HEK293T (cell line): Measurements from ENCODE around the gene TAF4B.

Experiments
- CTCF ChIA-PET: fragments of 350-600 bp; formaldehyde crosslinking; extraction: SDS; loops from one replicate; lab custom pipeline; 2021; ENCODE audit warnings: antibody characterized with exemption, inconsistent platforms; lab: Yijun Ruan, JAX
- POLR2A ChIA-PET: fragments of 350-600 bp; formaldehyde crosslinking; extraction: SDS; loops from one replicate; lab custom pipeline; 2020; ENCODE audit warnings: antibody characterized with exemption, inconsistent platforms; lab: Yijun Ruan, JAX
- DNase-seq: peaks from one replicate; pipeline ENCODE4 v3.0.0; 2012; ENCODE audit warnings: mixed read lengths; ENCODE audit errors: extremely low spot score
- ARNT ChIP-seq: fragments of 450-650 bp; IDR thresholded peaks from 2 replicates; pipeline ENCODE4 v1.6.1; 2017; ENCODE audit warnings: mild to moderate bottlenecking
- BHLHE40 ChIP-seq: fragments of 450-650 bp; IDR thresholded peaks from 2 replicates; pipeline ENCODE4 v1.6.1; 2016; ENCODE audit warnings: mild to moderate bottlenecking, moderate library complexity, borderline replicate concordance
- CTBP1 ChIP-seq: fragments of 450-650 bp; IDR thresholded peaks from 2 replicates; pipeline ENCODE4 v1.6.1; 2016; ENCODE audit warnings: borderline replicate concordance
- ELF4 ChIP-seq: fragments of 450-650 bp; IDR thresholded peaks from 2 replicates; pipeline ENCODE4 v1.6.1; 2017; ENCODE audit warnings: antibody characterized with exemption
- FOXA1 ChIP-seq: fragments of 450-650 bp; IDR thresholded peaks from 2 replicates; pipeline ENCODE4 v1.6.1; 2016; ENCODE audit warnings: mild to moderate bottlenecking
- FOXK2 ChIP-seq: fragments of 450-650 bp; IDR thresholded peaks from 2 replicates; pipeline ENCODE4 v1.6.1; 2016; ENCODE audit warnings: mild to moderate bottlenecking
- FOXM1 ChIP-seq: fragments of 450-650 bp; IDR thresholded peaks from 2 replicates; pipeline ENCODE4 v1.6.1; 2017; ENCODE audit warnings: mild to moderate bottlenecking, borderline replicate concordance
- HDGF ChIP-seq: fragments of 450-650 bp; IDR thresholded peaks from 2 replicates; pipeline ENCODE4 v1.6.1; 2017; ENCODE audit warnings: antibody characterized with exemption, borderline replicate concordance
- L3MBTL2 ChIP-seq: fragments of 450-650 bp; conservative IDR thresholded peaks from 2 replicates; pipeline ENCODE4 v1.6.1; 2016; ENCODE audit warnings: mild to moderate bottlenecking
- LEF1 ChIP-seq: fragments of 450-650 bp; IDR thresholded peaks from 2 replicates; pipeline ENCODE4 v1.6.1; 2017; ENCODE audit warnings: mild to moderate bottlenecking, borderline replicate concordance
- NFRKB ChIP-seq: fragments of 450-650 bp; IDR thresholded peaks from 2 replicates; pipeline ENCODE4 v1.6.1; 2016; ENCODE audit warnings: mild to moderate bottlenecking, moderate library complexity
- SP1 ChIP-seq: fragments of 450-650 bp; IDR thresholded peaks from 2 replicates; pipeline ENCODE4 v1.6.1; 2017
- SUZ12 ChIP-seq: fragments of 450-650 bp; IDR thresholded peaks from 2 replicates; pipeline ENCODE4 v1.6.1; 2016; ENCODE audit warnings: mild to moderate bottlenecking
- TARDBP ChIP-seq: fragments of 450-650 bp; IDR thresholded peaks from 2 replicates; pipeline ENCODE4 v1.6.1; 2016
- ZNF384 ChIP-seq: fragments of 450-650 bp; IDR thresholded peaks from 2 replicates; pipeline ENCODE4 v1.6.1; 2016
- TF ChIP-seq, protein P1 (sequence below): fragments of 450-650 bp; IDR thresholded peaks from 2 replicates; pipeline ENCODE4 v1.6.1; 2016

TAF4B gene

DNA sequence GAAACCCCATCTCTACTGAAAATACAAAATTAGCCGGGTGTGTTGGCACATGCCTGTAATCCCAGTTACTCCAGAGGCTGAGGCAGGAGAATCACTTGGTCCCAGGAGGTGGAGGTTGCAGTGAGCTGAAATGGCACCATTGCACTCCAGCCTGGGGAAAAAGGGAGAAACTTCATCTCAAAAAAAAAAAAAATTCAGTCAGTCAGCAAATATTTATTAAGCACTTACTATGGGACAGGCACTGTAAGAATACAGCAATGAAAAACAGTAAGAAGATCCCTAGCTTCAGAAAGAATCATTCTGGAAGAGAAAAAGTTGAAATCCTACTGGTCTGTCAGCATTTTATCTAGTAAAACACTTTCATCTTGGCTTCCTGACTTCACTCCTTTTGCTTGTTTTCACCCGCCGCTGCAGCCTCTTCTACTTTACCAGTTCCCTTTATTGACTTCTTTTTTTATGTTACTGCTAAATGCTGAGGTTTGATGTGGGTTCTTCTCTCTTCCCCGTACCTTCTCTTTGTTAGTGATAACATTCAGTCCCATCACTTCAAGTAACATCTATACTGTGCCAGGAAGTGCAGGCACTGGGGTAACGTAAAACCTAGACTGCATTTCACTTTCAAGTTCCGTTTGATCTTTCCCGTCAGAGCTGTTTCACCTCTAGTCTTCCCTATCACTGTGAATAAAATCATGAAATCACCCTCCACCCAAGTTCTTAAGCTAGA, 10.8 kb upstream of the TAF4B start:
- no peak for TF ChIP-seq FOXM1
- TF ChIP-seq HDGF = no peak
- no peak for TF ChIP-seq ARNT
- no peak for TF ChIP-seq ZNF384
- TF ChIP-seq NFRKB = no peak
- no peak for TF ChIP-seq SUZ12
- no peak for TF ChIP-seq FOXA1
- no peak for TF ChIP-seq CTBP1
- TF ChIP-seq BHLHE40 = no peak
- TF ChIP-seq FOXK2 = no peak
- TF ChIP-seq ELF4 = no peak
- TF ChIP-seq, protein P1, sequence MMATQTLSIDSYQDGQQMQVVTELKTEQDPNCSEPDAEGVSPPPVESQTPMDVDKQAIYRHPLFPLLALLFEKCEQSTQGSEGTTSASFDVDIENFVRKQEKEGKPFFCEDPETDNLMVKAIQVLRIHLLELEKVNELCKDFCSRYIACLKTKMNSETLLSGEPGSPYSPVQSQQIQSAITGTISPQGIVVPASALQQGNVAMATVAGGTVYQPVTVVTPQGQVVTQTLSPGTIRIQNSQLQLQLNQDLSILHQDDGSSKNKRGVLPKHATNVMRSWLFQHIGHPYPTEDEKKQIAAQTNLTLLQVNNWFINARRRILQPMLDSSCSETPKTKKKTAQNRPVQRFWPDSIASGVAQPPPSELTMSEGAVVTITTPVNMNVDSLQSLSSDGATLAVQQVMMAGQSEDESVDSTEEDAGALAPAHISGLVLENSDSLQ = no peak
- TF ChIP-seq TARDBP = no peak
- no peak for TF ChIP-seq L3MBTL2
- no peak for TF ChIP-seq LEF1
- TF ChIP-seq SP1 = no peak
- POLR2A ChIA-PET = no interaction called here
- no peak for DNase-seq
- CTCF ChIA-PET = no interaction called here

DNA sequence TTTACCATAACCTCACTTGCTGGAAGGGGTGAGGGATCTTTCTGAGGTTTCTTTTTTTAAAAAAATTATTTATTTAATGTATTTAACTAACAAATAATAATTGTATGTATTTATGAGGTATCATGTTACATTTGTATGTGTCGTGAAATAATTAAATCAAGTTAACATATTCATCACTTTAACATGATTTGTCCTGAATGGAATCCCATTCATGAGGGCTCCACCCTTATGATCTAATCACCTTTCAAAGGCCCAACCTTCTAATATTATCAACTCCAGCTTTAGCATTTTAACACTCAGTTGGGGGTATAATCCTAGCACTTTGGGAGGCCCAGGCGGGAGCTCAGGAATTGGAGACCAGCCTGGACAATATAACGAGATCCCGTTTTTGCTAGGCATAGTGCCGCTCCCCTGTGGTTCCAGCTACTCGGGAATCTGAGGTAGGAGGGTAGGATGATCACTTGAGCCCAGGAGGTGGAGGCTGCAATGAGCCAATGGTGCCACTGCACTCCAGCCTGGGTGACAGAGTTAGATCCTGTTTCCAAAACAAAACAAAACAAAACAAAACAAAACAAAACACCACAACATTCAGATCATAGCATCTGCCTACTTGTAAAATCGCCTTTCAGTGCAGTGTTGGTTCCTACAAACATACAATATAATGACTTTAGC, 1.1 kb upstream of the TAF4B start:
- ChIA-PET POLR2A (interaction anchor here (1.1 to 1.2 kb wide), 2 partner anchors 10 to 1666 kb away, joined by 3 to 4 read pairs; no protein-coding TSS in a partner anchor), CTCF (interaction anchor here (0.6 kb wide), 1 partner anchor 248 kb away, joined by 3 read pairs; no protein-coding TSS in a partner anchor)
- DNase-seq = no peak
- TF ChIP-seq L3MBTL2 (no peak), BHLHE40 (no peak), FOXA1 (no peak), FOXM1 (no peak), SP1 (no peak), NFRKB (no peak), CTBP1 (no peak), TARDBP (no peak)

DNA sequence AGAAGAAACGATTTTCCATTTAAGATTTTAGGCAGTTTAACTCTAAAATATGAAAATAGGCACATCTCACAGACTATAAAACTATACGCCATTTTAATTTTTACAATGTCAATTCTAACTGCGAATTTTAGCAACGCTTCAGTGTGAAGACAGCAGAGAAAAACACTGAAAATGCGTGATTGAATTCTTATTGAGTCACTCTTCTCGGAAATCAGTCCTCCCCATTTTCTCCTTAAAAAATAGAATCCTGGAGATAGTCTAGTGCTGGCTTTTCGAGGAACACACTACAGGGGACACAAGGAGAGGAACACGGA, 373 bp upstream of the TAF4B start:
- ChIA-PET POLR2A (interaction anchor here (0.9 to 1.6 kb wide), 8 partner anchors 8 to 81 kb away, joined by 3 to 8 read pairs (median 4); no protein-coding TSS in a partner anchor), CTCF (no interaction called here)
- TF ChIP-seq TARDBP (no peak), BHLHE40 (no peak)
- DNase-seq = no peak

DNA sequence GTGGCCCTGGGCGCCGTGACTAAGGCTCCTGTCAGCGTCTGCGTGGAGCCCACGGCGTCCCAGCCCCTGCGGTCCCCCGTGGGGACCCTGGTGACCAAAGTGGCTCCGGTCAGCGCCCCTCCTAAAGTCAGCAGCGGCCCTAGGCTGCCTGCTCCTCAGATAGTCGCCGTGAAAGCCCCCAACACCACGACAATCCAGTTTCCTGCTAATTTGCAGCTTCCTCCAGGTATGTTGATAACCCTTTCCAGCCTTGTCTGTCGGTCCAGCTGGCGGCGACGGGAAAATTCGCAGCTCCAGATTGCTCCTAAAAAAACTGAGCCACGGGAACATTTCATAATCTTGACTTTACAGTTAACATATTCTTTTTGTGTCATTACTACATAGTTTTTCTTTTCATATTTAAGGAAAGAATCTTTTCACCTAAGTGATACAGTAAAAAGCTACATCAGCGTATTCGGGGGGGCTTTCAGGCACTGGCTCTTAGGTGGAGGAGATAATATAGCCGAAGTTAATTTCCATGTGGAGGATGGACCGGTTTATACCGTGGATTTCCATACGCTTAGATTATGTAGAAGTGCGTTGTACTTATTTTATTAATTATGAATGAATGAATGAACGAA, 916 bp downstream of the TAF4B start:
- TF ChIP-seq NFRKB (no peak), HDGF (no peak), L3MBTL2 (no peak), ZNF384 (no peak), ARNT (no peak), LEF1 (no peak), CTBP1 (no peak), FOXM1 (no peak), BHLHE40 (no peak), SUZ12 (no peak), FOXA1 (no peak), FOXK2 (no peak), TARDBP (no peak), SP1 (no peak), ELF4 (no peak)
- TF ChIP-seq, protein P1 = no peak
- no peak for DNase-seq
- ChIA-PET POLR2A (interaction anchor here (0.7 to 1.6 kb wide), 10 partner anchors 9 to 962 kb away, joined by 3 to 8 read pairs (median 4); no protein-coding TSS in a partner anchor), CTCF (no interaction called here)

DNA sequence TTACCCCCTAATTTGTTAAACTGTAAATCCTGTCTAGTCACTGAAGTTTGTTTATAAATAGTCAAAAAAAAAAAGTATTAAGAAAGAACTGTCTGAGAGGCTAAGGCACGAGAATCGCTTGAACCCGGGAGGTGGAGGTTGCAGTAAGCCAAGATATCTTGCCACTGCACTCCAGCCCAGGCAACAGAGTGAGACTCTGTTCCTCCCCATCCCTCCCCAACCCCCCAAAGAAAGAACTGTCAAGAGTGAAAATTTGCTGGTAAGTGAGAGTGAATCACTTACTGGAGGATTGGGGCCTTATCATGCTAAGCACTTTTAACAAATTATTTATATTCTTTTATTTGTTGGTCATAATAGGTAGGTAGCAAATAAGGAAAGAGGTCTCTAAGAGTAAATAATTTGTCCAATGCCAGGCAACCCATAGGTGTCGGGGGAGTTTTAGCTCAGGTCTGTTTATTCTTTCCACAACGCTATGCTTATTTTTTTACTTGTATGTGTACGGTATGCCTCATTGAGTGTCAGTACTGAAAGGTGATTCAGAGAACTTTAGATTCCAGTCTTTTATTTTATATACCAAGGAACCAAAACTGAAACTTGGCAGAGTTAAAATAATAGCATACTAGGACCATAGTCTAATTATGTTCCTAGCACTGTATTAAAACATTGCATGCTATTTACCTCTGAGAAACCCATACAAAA, 2.5 kb downstream of the TAF4B start:
- POLR2A ChIA-PET = no interaction called here
- CTCF ChIA-PET = no interaction called here
- TF ChIP-seq, protein P1 = no peak
- no peak for TF ChIP-seq HDGF
- no peak for TF ChIP-seq NFRKB
- no peak for TF ChIP-seq FOXM1
- no peak for TF ChIP-seq FOXA1
- TF ChIP-seq SUZ12 = no peak
- no peak for TF ChIP-seq BHLHE40
- no peak for TF ChIP-seq L3MBTL2
- no peak for TF ChIP-seq ARNT
- no peak for TF ChIP-seq CTBP1
- no peak for TF ChIP-seq ZNF384
- TF ChIP-seq ELF4 = no peak
- no peak for TF ChIP-seq TARDBP
- no peak for TF ChIP-seq LEF1
- no peak for TF ChIP-seq FOXK2
- TF ChIP-seq SP1 = no peak
- DNase-seq = no peak
